ENCODE data around the gene NOL6. TPM values are rescaled to one million over a fixed set of nuclear protein-coding genes. Genes with fewer than 3 reads are reported as not detected.

NOL6 gene
- total RNA-seq, 1 experiment from 2014 or later: 36.4 TPM

DNA sequence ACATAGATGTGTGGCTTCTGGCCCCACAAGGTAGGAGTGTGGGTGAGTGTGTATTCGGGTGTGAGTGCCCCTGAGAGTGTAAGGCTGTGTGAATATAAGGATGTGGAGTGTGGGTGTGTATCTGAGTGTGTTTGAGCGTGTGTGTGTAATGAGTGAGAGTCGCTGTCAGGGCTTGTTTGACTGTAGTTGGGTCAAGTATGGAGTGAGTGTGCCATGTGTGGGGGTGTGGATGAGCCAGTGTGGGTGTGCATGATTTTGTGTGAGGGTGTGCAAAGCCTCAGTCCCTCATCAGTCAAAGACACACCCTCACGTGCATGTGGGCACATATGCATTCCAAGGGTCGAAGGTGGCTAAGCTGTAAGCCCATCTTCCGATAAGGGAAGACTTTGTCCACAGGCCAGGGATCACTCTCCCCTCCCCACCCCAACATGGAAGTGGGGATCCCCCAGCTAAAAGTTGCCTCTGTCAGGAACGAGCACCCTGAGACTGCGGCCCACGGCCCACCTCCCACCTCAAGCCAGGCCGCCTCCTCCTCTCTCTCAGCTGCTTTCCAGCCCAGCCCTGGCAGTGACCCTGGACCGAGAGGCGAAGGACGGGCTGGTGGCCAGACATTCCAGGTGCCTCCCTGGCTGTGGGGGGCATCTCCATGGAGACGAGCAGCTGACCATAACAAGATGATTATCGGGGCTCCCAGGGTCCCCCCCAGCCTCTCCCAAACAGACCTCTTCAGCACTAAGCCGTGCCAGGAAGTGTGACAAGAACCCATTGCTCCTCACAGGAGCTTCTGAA is 39.2 kb downstream of the NOL6 start:
- no peak for DNase-seq (ENCODE audit: low read depth, low spot score)
- Histone ChIP-seq H3K9me3 (ENCODE audit: control insufficient read depth in 1 of 2, insufficient read depth in 1 of 2, low read depth in 1 of 2, low read length in 2 of 2) (no peaks in the 10 kb centered on the region), H4K20me1 (ENCODE audit: insufficient read depth) (no peaks in the 10 kb centered on the region), H3K9me2 (ENCODE audit: insufficient read depth) (no peaks in the 10 kb centered on the region), H3K79me2 (ENCODE audit: insufficient read depth, low read length) (no peaks in the 10 kb centered on the region), H2AFZ (ENCODE audit: low read depth, low read length, poor library complexity, severe bottlenecking) (no peak overlapping the region), H3K36me3 (ENCODE audit: control insufficient read depth in 1 of 2, insufficient read depth in 2 of 2, low read length in 2 of 2) (no peaks in the 10 kb centered on the region), H3K4me3 (replicated peaks in 1 of 2; ENCODE audit: low read depth in 1 of 2, low read length in 2 of 2) (no peak overlapping the region), H3K27ac (ENCODE audit: low read depth, low read length) (no peak overlapping the region), H3K27me3 (ENCODE audit: insufficient read depth, low read length) (no peaks in the 10 kb centered on the region), H3K9ac (ENCODE audit: low read length) (no peak overlapping the region), H3K4me1 (ENCODE audit: control insufficient read depth in 1 of 2, insufficient read depth in 2 of 2, low read length in 2 of 2) (peaks cover 7 to 24% of the 10 kb centered on the region in 2 experiments), H3K4me2 (ENCODE audit: low read length) (no peak overlapping the region)
- no TSS peak for BruUV-seq (replicated peaks)
- POLR2A ChIA-PET: no interaction called here
- intact Hi-C loops (cut with micrococcal nuclease): no loop called here
- TF ChIP-seq, protein P1, sequence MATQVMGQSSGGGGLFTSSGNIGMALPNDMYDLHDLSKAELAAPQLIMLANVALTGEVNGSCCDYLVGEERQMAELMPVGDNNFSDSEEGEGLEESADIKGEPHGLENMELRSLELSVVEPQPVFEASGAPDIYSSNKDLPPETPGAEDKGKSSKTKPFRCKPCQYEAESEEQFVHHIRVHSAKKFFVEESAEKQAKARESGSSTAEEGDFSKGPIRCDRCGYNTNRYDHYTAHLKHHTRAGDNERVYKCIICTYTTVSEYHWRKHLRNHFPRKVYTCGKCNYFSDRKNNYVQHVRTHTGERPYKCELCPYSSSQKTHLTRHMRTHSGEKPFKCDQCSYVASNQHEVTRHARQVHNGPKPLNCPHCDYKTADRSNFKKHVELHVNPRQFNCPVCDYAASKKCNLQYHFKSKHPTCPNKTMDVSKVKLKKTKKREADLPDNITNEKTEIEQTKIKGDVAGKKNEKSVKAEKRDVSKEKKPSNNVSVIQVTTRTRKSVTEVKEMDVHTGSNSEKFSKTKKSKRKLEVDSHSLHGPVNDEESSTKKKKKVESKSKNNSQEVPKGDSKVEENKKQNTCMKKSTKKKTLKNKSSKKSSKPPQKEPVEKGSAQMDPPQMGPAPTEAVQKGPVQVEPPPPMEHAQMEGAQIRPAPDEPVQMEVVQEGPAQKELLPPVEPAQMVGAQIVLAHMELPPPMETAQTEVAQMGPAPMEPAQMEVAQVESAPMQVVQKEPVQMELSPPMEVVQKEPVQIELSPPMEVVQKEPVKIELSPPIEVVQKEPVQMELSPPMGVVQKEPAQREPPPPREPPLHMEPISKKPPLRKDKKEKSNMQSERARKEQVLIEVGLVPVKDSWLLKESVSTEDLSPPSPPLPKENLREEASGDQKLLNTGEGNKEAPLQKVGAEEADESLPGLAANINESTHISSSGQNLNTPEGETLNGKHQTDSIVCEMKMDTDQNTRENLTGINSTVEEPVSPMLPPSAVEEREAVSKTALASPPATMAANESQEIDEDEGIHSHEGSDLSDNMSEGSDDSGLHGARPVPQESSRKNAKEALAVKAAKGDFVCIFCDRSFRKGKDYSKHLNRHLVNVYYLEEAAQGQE (IDR thresholded peaks at IDR 0.05; ENCODE audit: low read depth): no peak
- TF ChIP-seq SIN3A (IDR thresholded peaks at IDR 0.05; ENCODE audit: low read depth) (no peak), FOSL1 (IDR thresholded peaks at IDR 0.05; ENCODE audit: low read depth) (no peak), ZFX (IDR thresholded peaks at IDR 0.05) (no peak), ELF1 (IDR thresholded peaks at IDR 0.05; ENCODE audit: borderline replicate concordance, low read depth) (no peak), CEBPB (IDR thresholded peaks at IDR 0.05; ENCODE audit: low read depth) (no peak), ZBTB33 (IDR thresholded peaks at IDR 0.05; ENCODE audit: extremely low read depth, insufficient replicate concordance, low read length) (no peak)
- no peak for ATAC-seq
- RAD21 ChIA-PET (ENCODE audit: low non-redundant PET in 1 of 2, low total read pairs in 2 of 2, uncharacterized antibody in 2 of 2, unreplicated experiment in 2 of 2): no interaction called here
- CTCF ChIA-PET: interaction anchor here (2.7 to 4.6 kb wide), 2 partner anchors 18 to 19 kb away, joined by 12 to 22 read pairs; no protein-coding TSS in a partner anchor

Measured in HCT116 (cell line).